Measurements from ENCODE around the gene GALNTL6.
A peak's percentile ranks its signal among the peaks of the same experiment; 100 is the strongest.

Gene GALNTL6

GRCh38 chr4:172202480-172203076, 389.4 kb downstream of the GALNTL6 start:
- peak in 1 of 2 donors; percentile 50 for ATAC-seq (replicated peaks)
- H3K27ac Mint-ChIP-seq: no peak overlapping the region
- H3K27me3 Mint-ChIP-seq: no peaks in the 10 kb centered on the region
- H3K4me1 Mint-ChIP-seq: peaks cover 0 to 4% of the 10 kb centered on the region in 2 donors
- DNase-seq: no peak
- H3K36me3 Mint-ChIP-seq: no peaks in the 10 kb centered on the region
- H3K9me3 Mint-ChIP-seq: no peaks in the 10 kb centered on the region
- no peak overlapping the region for H3K4me3 Mint-ChIP-seq

GRCh38 chr4:172207258-172207657, 394.1 kb downstream of the GALNTL6 start:
- no peaks in the 10 kb centered on the region for H3K27me3 Mint-ChIP-seq

GRCh38 chr4:172207886-172208285, 394.7 kb downstream of the GALNTL6 start:
- H3K36me3 Mint-ChIP-seq: no peaks in the 10 kb centered on the region
- ATAC-seq (replicated peaks) (no peak), DNase-seq (no peak)
- H3K27ac Mint-ChIP-seq: no peak overlapping the region
- no peaks in the 10 kb centered on the region for H3K27me3 Mint-ChIP-seq
- no peaks in the 10 kb centered on the region for H3K9me3 Mint-ChIP-seq
- H3K4me1 Mint-ChIP-seq: peaks cover 0 to 2% of the 10 kb centered on the region in 2 donors
- H3K4me3 Mint-ChIP-seq: no peak overlapping the region

More at GRCh38 chr4:172207258-172207657, 394.1 kb downstream of the GALNTL6 start:
- H3K36me3 Mint-ChIP-seq: no peaks in the 10 kb centered on the region
- H3K27ac Mint-ChIP-seq: no peak overlapping the region
- peaks cover 0 to 2% of the 10 kb centered on the region in 2 donors for H3K4me1 Mint-ChIP-seq
- ATAC-seq (replicated peaks): no peak
- no peak for DNase-seq
- H3K9me3 Mint-ChIP-seq: no peaks in the 10 kb centered on the region
- no peak overlapping the region for H3K4me3 Mint-ChIP-seq

- ATAC-seq (replicated peaks): no peak
- H3K27ac Mint-ChIP-seq: no peak overlapping the region
- H3K4me1 Mint-ChIP-seq: no peaks in the 10 kb centered on the region
- H3K4me3 Mint-ChIP-seq: no peak overlapping the region
- no peaks in the 10 kb centered on the region for H3K27me3 Mint-ChIP-seq
- no peaks in the 10 kb centered on the region for H3K9me3 Mint-ChIP-seq
- H3K36me3 Mint-ChIP-seq: no peaks in the 10 kb centered on the region
- no peak for DNase-seq
Observed at GRCh38 chr4:172220679-172221078, 407.5 kb downstream of the GALNTL6 start.

- Mint-ChIP-seq H3K27me3 (no peaks in the 10 kb centered on the region), H3K27ac (no peak overlapping the region), H3K36me3 (no peaks in the 10 kb centered on the region), H3K4me1 (no peaks in the 10 kb centered on the region), H3K9me3 (no peaks in the 10 kb centered on the region), H3K4me3 (no peak overlapping the region)
- DNase-seq (no peak), ATAC-seq (replicated peaks) (no peak)
Observed at GRCh38 chr4:172225457-172225856, 412.3 kb downstream of the GALNTL6 start.

- Mint-ChIP-seq H3K9me3 (no peaks in the 10 kb centered on the region), H3K27me3 (no peaks in the 10 kb centered on the region), H3K36me3 (no peaks in the 10 kb centered on the region), H3K4me1 (no peaks in the 10 kb centered on the region), H3K4me3 (no peak overlapping the region), H3K27ac (no peak overlapping the region)
- no peak for DNase-seq
- no peak for ATAC-seq (replicated peaks)
Observed at GRCh38 chr4:172232966-172233365, 419.8 kb downstream of the GALNTL6 start.

- H3K9me3 Mint-ChIP-seq: no peaks in the 10 kb centered on the region
- H3K36me3 Mint-ChIP-seq: no peaks in the 10 kb centered on the region
- H3K27ac Mint-ChIP-seq: no peak overlapping the region
- no peaks in the 10 kb centered on the region for H3K27me3 Mint-ChIP-seq
- ATAC-seq (replicated peaks) (no peak), DNase-seq (no peak)
- no peak overlapping the region for H3K4me3 Mint-ChIP-seq
- no peaks in the 10 kb centered on the region for H3K4me1 Mint-ChIP-seq
Observed at GRCh38 chr4:172243551-172243950, 430.3 kb downstream of the GALNTL6 start.

GRCh38 chr4:172245516-172245915, 432.3 kb downstream of the GALNTL6 start:
- Mint-ChIP-seq H3K27ac (no peak overlapping the region), H3K27me3 (no peaks in the 10 kb centered on the region), H3K9me3 (peaks cover 0 to under 1% of the 10 kb centered on the region in 2 donors), H3K4me1 (no peaks in the 10 kb centered on the region), H3K4me3 (no peak overlapping the region), H3K36me3 (no peaks in the 10 kb centered on the region)
- ATAC-seq (replicated peaks) (no peak), DNase-seq (no peak)

- no peaks in the 10 kb centered on the region for H3K4me1 Mint-ChIP-seq
- no peak for ATAC-seq (replicated peaks)
- H3K36me3 Mint-ChIP-seq: no peaks in the 10 kb centered on the region
- no peak for DNase-seq
- H3K4me3 Mint-ChIP-seq: no peak overlapping the region
- H3K27ac Mint-ChIP-seq: no peak overlapping the region
- peaks cover 0 to 2% of the 10 kb centered on the region in 2 donors for H3K9me3 Mint-ChIP-seq
- H3K27me3 Mint-ChIP-seq: no peaks in the 10 kb centered on the region
Observed at GRCh38 chr4:172253409-172253808, 440.2 kb downstream of the GALNTL6 start.

GRCh38 chr4:172256820-172257219, 443.6 kb downstream of the GALNTL6 start:
- H3K4me1 Mint-ChIP-seq: no peaks in the 10 kb centered on the region
- H3K27me3 Mint-ChIP-seq: no peaks in the 10 kb centered on the region
- H3K27ac Mint-ChIP-seq: no peak overlapping the region
- peaks cover 0 to 3% of the 10 kb centered on the region in 2 donors for H3K9me3 Mint-ChIP-seq
- no peak overlapping the region for H3K4me3 Mint-ChIP-seq
- H3K36me3 Mint-ChIP-seq: no peaks in the 10 kb centered on the region
- ATAC-seq (replicated peaks) (no peak), DNase-seq (no peak)

GRCh38 chr4:172270397-172270796, 457.2 kb downstream of the GALNTL6 start:
- no peaks in the 10 kb centered on the region for H3K36me3 Mint-ChIP-seq
- no peaks in the 10 kb centered on the region for H3K27me3 Mint-ChIP-seq
- ATAC-seq (replicated peaks): no peak
- no peak overlapping the region for H3K27ac Mint-ChIP-seq
- DNase-seq: no peak
- no peak overlapping the region for H3K4me3 Mint-ChIP-seq
- no peaks in the 10 kb centered on the region for H3K9me3 Mint-ChIP-seq
- H3K4me1 Mint-ChIP-seq: no peaks in the 10 kb centered on the region

GRCh38 chr4:172287117-172287516, 473.9 kb downstream of the GALNTL6 start:
- Mint-ChIP-seq H3K4me1 (no peaks in the 10 kb centered on the region), H3K27ac (no peak overlapping the region), H3K4me3 (no peak overlapping the region), H3K36me3 (no peaks in the 10 kb centered on the region), H3K27me3 (no peaks in the 10 kb centered on the region), H3K9me3 (no peaks in the 10 kb centered on the region)
- no peak for ATAC-seq (replicated peaks)
- DNase-seq: no peak

GRCh38 chr4:172305698-172306097, 492.5 kb downstream of the GALNTL6 start:
- ATAC-seq (replicated peaks) (no peak), DNase-seq (no peak)
- Mint-ChIP-seq H3K27me3 (no peaks in the 10 kb centered on the region), H3K27ac (no peak overlapping the region), H3K9me3 (peaks cover 4 to 8% of the 10 kb centered on the region in 2 donors), H3K4me1 (no peaks in the 10 kb centered on the region), H3K4me3 (no peak overlapping the region), H3K36me3 (no peaks in the 10 kb centered on the region)

- no peaks in the 10 kb centered on the region for H3K4me1 Mint-ChIP-seq
- H3K27me3 Mint-ChIP-seq: no peaks in the 10 kb centered on the region
- H3K9me3 Mint-ChIP-seq: peaks cover 0 to 7% of the 10 kb centered on the region in 2 donors
- DNase-seq (no peak), ATAC-seq (replicated peaks) (no peak)
- H3K4me3 Mint-ChIP-seq: no peak overlapping the region
- H3K27ac Mint-ChIP-seq: no peak overlapping the region
- no peaks in the 10 kb centered on the region for H3K36me3 Mint-ChIP-seq
Observed at GRCh38 chr4:172308078-172308477, 494.9 kb downstream of the GALNTL6 start.

- H3K27ac Mint-ChIP-seq: no peak overlapping the region
- no peak overlapping the region for H3K4me3 Mint-ChIP-seq
- no peaks in the 10 kb centered on the region for H3K4me1 Mint-ChIP-seq
- no peaks in the 10 kb centered on the region for H3K27me3 Mint-ChIP-seq
- no peak for ATAC-seq (replicated peaks)
- no peak for DNase-seq
- H3K36me3 Mint-ChIP-seq: no peaks in the 10 kb centered on the region
- peaks cover 0 to 7% of the 10 kb centered on the region in 2 donors for H3K9me3 Mint-ChIP-seq
Observed at GRCh38 chr4:172311682-172312081, 498.5 kb downstream of the GALNTL6 start.

- no peaks in the 10 kb centered on the region for H3K9me3 Mint-ChIP-seq
Observed at GRCh38 chr4:172323288-172323687, 510.1 kb downstream of the GALNTL6 start.

More at GRCh38 chr4:172323288-172323687, 510.1 kb downstream of the GALNTL6 start:
- no peak for ATAC-seq (replicated peaks)
- Mint-ChIP-seq H3K36me3 (no peaks in the 10 kb centered on the region), H3K27me3 (no peaks in the 10 kb centered on the region), H3K4me3 (no peak overlapping the region), H3K4me1 (no peaks in the 10 kb centered on the region), H3K27ac (no peak overlapping the region)
- DNase-seq: no peak
